NCI-H2227 (cell line): Measurements from ENCODE around the gene MLIP.
"Not testable (repeated sequence)": the region's sequence is repeated elsewhere in the genome, so short reads cannot be mapped to it uniquely, and the experiment has no call there.

ENCODE experiments used
- DNase-seq: peaks from one replicate; lab custom pipeline; 2025; ENCODE audit not compliant: unreplicated experiment; lab: John Stamatoyannopoulos, UW

The MLIP gene

GRCh38 chr6:54138795-54139194 lies 27.6 kb downstream of the MLIP start:
- DNase-seq: no peak

GRCh38 chr6:54140811-54141210 lies 29.6 kb downstream of the MLIP start:
- DNase-seq: no peak

GRCh38 chr6:54142889-54143519 lies 31.8 kb downstream of the MLIP start:
- DNase-seq: no peak

- no peak for DNase-seq
Measured at GRCh38 chr6:54151861-54152260, 40.6 kb downstream of the MLIP start.

GRCh38 chr6:54156650-54157250 lies 45.5 kb downstream of the MLIP start:
- DNase-seq: no peak

- no peak for DNase-seq
Measured at GRCh38 chr6:54157405-54157804, 46.2 kb downstream of the MLIP start.

- no peak for DNase-seq
Measured at GRCh38 chr6:54173089-54173488, 61.8 kb downstream of the MLIP start.

GRCh38 chr6:54179152-54179551 lies 67.9 kb downstream of the MLIP start:
- DNase-seq: no peak

GRCh38 chr6:54183616-54184015 lies 72.4 kb downstream of the MLIP start:
- no peak for DNase-seq

- DNase-seq: no peak
Measured at GRCh38 chr6:54185885-54186284, 74.6 kb downstream of the MLIP start.

- DNase-seq: no peak
Measured at GRCh38 chr6:54188846-54189245, 77.6 kb downstream of the MLIP start.

- DNase-seq: no peak
Measured at GRCh38 chr6:54191461-54191860, 80.2 kb downstream of the MLIP start.

GRCh38 chr6:54192993-54193392 lies 81.8 kb downstream of the MLIP start:
- no peak for DNase-seq

GRCh38 chr6:54193560-54193959 lies 82.3 kb downstream of the MLIP start:
- DNase-seq: no peak

GRCh38 chr6:54194067-54194466 lies 82.8 kb downstream of the MLIP start:
- DNase-seq: no peak

- no peak for DNase-seq
Measured at GRCh38 chr6:54195637-54196036, 84.4 kb downstream of the MLIP start.

- DNase-seq: no peak
Measured at GRCh38 chr6:54196905-54197304, 85.7 kb downstream of the MLIP start.

- DNase-seq: no peak
Measured at GRCh38 chr6:54198134-54198533, 86.9 kb downstream of the MLIP start.

GRCh38 chr6:54203474-54204035 lies 92.3 kb downstream of the MLIP start:
- not testable (repeated sequence) for DNase-seq

GRCh38 chr6:54204921-54205591 lies 93.8 kb downstream of the MLIP start:
- DNase-seq: no peak

- no peak for DNase-seq
Measured at GRCh38 chr6:54206510-54206909, 95.3 kb downstream of the MLIP start.

- not testable (repeated sequence) for DNase-seq
Measured at GRCh38 chr6:54209983-54210382, 98.7 kb downstream of the MLIP start.
